ENCODE data around the gene HELZ. TPM values are rescaled to one million over a fixed set of nuclear protein-coding genes. Genes with fewer than 3 reads are reported as not detected.
A peak's percentile ranks its signal among the peaks of the same experiment; 100 is the strongest.

Gene HELZ
- total RNA-seq, 1 donor: 89.8 TPM

DNA sequence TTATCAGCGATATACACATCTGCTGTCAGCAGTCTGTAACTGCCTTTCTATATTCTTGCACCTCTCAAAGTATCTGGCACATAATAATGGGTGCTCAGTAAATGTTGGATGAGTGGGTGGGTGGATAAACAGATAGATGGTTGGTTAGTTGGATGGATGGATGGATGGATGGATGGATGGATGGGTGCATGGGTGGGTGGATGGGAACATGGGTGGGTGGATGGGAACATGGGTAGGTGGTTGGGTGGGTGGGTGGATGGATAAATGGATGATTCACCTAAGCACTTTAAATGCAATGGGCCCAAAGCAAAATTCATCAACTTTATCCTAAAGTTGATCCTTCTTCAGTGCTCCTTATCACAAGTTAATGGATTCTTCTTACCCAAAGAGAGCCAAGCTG, 48.6 kb downstream of the HELZ start:
- no peak for DNase-seq (ENCODE audit: low read depth)
- no peak overlapping the region for H3K4me3 ChIP-seq (ENCODE audit: low read depth, low read length)
- TF ChIP-seq, protein P1, sequence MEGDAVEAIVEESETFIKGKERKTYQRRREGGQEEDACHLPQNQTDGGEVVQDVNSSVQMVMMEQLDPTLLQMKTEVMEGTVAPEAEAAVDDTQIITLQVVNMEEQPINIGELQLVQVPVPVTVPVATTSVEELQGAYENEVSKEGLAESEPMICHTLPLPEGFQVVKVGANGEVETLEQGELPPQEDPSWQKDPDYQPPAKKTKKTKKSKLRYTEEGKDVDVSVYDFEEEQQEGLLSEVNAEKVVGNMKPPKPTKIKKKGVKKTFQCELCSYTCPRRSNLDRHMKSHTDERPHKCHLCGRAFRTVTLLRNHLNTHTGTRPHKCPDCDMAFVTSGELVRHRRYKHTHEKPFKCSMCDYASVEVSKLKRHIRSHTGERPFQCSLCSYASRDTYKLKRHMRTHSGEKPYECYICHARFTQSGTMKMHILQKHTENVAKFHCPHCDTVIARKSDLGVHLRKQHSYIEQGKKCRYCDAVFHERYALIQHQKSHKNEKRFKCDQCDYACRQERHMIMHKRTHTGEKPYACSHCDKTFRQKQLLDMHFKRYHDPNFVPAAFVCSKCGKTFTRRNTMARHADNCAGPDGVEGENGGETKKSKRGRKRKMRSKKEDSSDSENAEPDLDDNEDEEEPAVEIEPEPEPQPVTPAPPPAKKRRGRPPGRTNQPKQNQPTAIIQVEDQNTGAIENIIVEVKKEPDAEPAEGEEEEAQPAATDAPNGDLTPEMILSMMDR (IDR thresholded peaks at IDR 0.05; ENCODE audit: insufficient read depth, low read depth, low read length): no peak

DNA sequence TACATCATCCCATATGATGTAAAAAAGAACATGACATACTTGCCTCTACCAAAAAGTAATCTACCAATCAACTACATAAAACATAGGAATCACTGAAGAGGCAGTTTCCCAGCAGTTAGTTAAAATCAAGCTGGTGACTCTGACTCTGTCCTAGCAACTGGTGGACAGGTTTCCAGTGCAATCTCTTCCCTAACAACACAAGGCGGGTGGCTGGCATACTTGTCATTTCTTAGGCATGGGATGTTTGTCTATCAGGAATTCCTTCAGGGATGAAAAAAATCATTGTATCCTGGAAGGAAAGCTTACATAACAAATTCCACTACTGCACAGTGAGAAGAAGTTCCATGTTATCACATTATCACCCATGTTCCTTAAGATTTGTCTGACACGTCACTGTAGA, 50.9 kb downstream of the HELZ start:
- TF ChIP-seq, protein P1 (IDR thresholded peaks at IDR 0.05; ENCODE audit: insufficient read depth, low read depth, low read length): no peak

DNA sequence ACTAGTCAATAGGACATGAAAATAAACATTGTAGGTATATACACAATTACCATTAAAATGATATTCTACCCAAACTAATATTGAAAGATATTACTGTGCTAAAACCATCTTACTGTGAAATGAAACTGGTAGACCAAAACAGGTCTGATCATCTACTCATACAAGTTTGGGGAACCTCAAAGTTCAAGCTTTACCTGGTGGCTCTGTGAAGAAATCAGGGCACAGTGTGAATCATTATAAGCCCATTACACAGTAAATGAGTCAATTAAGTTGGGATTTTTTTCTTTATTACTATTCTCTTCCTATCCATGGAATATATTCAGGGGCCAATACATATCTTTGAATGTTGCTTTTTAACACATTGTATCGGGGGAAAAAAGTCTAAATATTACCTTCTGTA, 57.1 kb downstream of the HELZ start:
- TF ChIP-seq, protein P1 (IDR thresholded peaks at IDR 0.05; ENCODE audit: insufficient read depth, low read depth, low read length): no peak
- no peak for DNase-seq (ENCODE audit: low read depth)
- H3K4me3 ChIP-seq (ENCODE audit: low read depth, low read length): no peak overlapping the region

More for the DNA sequence above, 50.9 kb downstream of the HELZ start:
- peak; percentile 63 for DNase-seq (ENCODE audit: low read depth)
- no peak overlapping the region for H3K4me3 ChIP-seq (ENCODE audit: low read depth, low read length)

DNA sequence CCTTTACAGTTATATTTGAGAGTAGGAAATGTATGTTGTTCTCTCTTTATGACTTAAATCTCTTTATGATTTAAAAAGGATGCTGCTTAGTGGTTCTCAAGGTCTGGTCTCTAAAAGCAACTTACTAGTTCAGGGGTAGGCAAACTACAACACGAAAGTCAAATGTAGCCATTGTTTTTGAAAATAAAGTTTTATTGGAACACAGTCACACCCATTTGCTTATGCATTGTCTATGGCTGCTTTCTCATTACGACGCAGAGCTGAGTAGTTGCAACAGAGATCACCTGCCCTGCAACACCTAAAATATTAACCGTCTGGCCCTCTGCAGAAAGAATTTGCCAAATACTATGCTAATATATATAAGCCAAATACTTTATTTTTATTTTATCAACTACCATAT, 58.2 kb downstream of the HELZ start:
- TF ChIP-seq, protein P1 (IDR thresholded peaks at IDR 0.05; ENCODE audit: insufficient read depth, low read depth, low read length): no peak
- DNase-seq (ENCODE audit: low read depth): no peak
- H3K4me3 ChIP-seq (ENCODE audit: low read depth, low read length): no peak overlapping the region

- peak; percentile 18 for DNase-seq (ENCODE audit: low read depth)
- TF ChIP-seq, protein P1 (IDR thresholded peaks at IDR 0.05; ENCODE audit: insufficient read depth, low read depth, low read length): no peak
- no peak overlapping the region for H3K4me3 ChIP-seq (ENCODE audit: low read depth, low read length)
Observed at GRCh38 chr17:67183531-67183930, 61.5 kb downstream of the HELZ start.

GRCh38 chr17:67181825-67182224, 63.2 kb downstream of the HELZ start:
- TF ChIP-seq, protein P1 (IDR thresholded peaks at IDR 0.05; ENCODE audit: insufficient read depth, low read depth, low read length): no peak
- DNase-seq (ENCODE audit: low read depth): no peak
- H3K4me3 ChIP-seq (ENCODE audit: low read depth, low read length): no peak overlapping the region

DNA sequence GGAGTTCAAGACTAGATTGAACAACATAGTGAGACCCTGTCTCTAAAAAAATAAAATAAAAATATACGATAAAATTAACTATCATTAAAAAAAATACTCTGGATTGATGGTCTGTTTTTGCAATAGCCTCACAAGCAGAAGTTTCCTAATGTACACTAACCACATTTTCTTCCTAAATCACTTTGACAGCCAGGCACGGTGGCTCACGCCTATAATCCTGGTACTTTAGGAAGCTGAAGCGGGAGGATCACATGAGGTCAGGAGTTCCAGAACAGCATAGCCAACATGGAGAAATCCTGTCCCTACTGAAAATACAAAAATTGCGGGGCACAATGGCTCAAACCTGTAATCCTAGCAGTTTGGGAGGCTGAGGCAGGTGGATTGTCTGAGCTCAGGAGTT, 64.7 kb downstream of the HELZ start:
- no peak overlapping the region for H3K4me3 ChIP-seq (ENCODE audit: low read depth, low read length)
- DNase-seq (ENCODE audit: low read depth): peak; percentile 82
- TF ChIP-seq, protein P1 (IDR thresholded peaks at IDR 0.05; ENCODE audit: insufficient read depth, low read depth, low read length): no peak

Data from fibroblast of villous mesenchyme (primary cell).